ENCODE data around the gene CACNB3. TPM values are rescaled to one million over a fixed set of nuclear protein-coding genes. Genes with fewer than 3 reads are reported as not detected.

CACNB3 gene
- total and polyA plus RNA-seq, 9 of the 15 experiments (the other 6 are each of a cell fraction or from before 2014, with no cell fraction given), result 0.24 to 2.0 (median 1.5) TPM

GRCh38 chr12:48852734-48853688, 34.7 kb downstream of the CACNB3 start (continued):
- no peak for TF ChIP-seq NFIX (CRISPR knock-in tag; IDR thresholded peaks at IDR 0.05; ENCODE audit: low read depth)
- TF ChIP-seq ELK1 (CRISPR knock-in tag; IDR thresholded peaks at IDR 0.05), result no peak
- no peak for TF ChIP-seq NFXL1 (CRISPR knock-in tag; IDR thresholded peaks at IDR 0.05)
- no peak for TF ChIP-seq MXD1 (CRISPR knock-in tag; IDR thresholded peaks at IDR 0.05; ENCODE audit: borderline replicate concordance, poor library complexity, severe bottlenecking)
- TF ChIP-seq SNIP1 (IDR thresholded peaks at IDR 0.05; ENCODE audit: low read depth), result no peak
- TF ChIP-seq POLR2AphosphoS5 (IDR thresholded peaks at IDR 0.05; ENCODE audit: control insufficient read depth, insufficient read depth, low read depth, low read length), result no peak
- no peak for TF ChIP-seq FOXJ2 (tag; IDR thresholded peaks at IDR 0.05)
- TF ChIP-seq GATA2 (CRISPR knock-in tag; IDR thresholded peaks at IDR 0.05), result peak; percentile 87
- no peak for TF ChIP-seq SNRNP70 (optimal IDR thresholded peaks at IDR 0.05; ENCODE audit: low read depth, low read length)
- no peak for TF ChIP-seq CHD4 (IDR thresholded peaks at IDR 0.05; ENCODE audit: insufficient read depth, insufficient replicate concordance, low read depth, low read length, poor library complexity, severe bottlenecking)
- TF ChIP-seq PTRF (tag; IDR thresholded peaks at IDR 0.05), result no peak
- no peak for TF ChIP-seq POLR2AphosphoS2 (IDR thresholded peaks at IDR 0.05; ENCODE audit: low read length)
- TF ChIP-seq NR0B1 (IDR thresholded peaks at IDR 0.05; ENCODE audit: partially characterized antibody), result no peak
- TF ChIP-seq PREB (CRISPR knock-in tag; IDR thresholded peaks at IDR 0.05), result 0 out of 2 replicates have a peak, but pooled peaks have one; percentile 13
- TF ChIP-seq RBFOX2 (IDR thresholded peaks at IDR 0.05; ENCODE audit: low read depth, low read length), result no peak
- TF ChIP-seq ELF4 (CRISPR knock-in tag; IDR thresholded peaks at IDR 0.05), result no peak
- TF ChIP-seq ARID3B (CRISPR knock-in tag; IDR thresholded peaks at IDR 0.05; ENCODE audit: borderline replicate concordance), result no peak
- no peak for TF ChIP-seq ZBED1 (IDR thresholded peaks at IDR 0.05)
- no peak for TF ChIP-seq COPS2 (conservative IDR thresholded peaks at IDR 0.05)
- no peak for TF ChIP-seq ZNF780A (CRISPR knock-in tag; IDR thresholded peaks at IDR 0.05)
- TF ChIP-seq CCAR2 (IDR thresholded peaks at IDR 0.05; ENCODE audit: low read depth, low read length), result no peak
- TF ChIP-seq ZNF696 (CRISPR knock-in tag; conservative IDR thresholded peaks at IDR 0.05), result no peak
